ENCODE data around the gene SLC16A4.
"Not testable (repeated sequence)": the region's sequence is repeated elsewhere in the genome, so short reads cannot be mapped to it uniquely, and the experiment has no call there.

SLC16A4 gene

DNA sequence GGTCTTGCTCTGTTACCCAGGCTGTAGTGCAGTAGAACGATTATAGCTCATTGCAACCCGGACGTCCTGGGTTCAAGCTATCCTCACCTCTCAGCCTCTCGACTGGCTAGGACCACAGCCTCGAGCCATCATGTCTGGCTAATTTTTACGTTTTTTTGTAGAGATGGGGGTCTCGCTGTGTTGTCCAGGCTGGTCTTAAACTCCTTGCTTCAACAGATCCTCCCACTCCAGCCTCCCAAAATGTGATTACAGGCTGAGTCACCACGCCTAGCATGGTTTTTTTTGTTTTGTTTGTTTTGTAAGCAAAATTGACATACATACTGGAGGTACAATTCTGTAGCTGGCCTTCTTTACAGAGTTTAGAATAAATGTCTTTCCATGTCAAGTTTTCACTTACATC lies 17.7 kb upstream of the SLC16A4 start:
- no peak for DNase-seq (ENCODE audit: low spot score)

- DNase-seq (ENCODE audit: low spot score): peak; percentile 88
Observed at GRCh38 chr1:110407260-110408210, 16.7 kb upstream of the SLC16A4 start, which contains the start of gene LAMTOR5. TSS of gene LAMTOR5 (minus strand) at chr1:110407694. CDS start at chr1:110407620, 74 bp downstream.

DNA sequence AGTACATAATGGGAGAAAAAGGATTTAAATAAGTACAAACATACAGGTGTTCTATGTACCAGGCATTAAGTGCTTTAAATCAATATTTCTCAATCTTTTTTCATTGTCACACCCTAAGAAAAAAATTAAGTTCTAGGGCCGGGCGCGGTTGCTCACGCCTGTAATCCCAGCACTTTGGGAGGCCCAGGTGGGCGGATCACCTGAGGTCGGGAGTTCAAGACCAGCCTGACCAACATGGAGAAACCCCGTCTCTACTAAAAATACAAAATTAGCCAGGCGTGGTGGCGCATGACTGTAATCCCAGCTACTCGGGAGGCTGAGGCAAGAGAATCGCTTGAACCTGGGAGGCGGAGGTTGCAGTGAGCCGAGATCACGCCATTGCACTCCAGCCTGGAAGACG lies 15.6 kb upstream of the SLC16A4 start:
- not testable (repeated sequence) for DNase-seq (ENCODE audit: low spot score)

- DNase-seq (ENCODE audit: low spot score): no peak
Observed at GRCh38 chr1:110404401-110404800, 13.6 kb upstream of the SLC16A4 start.

DNA sequence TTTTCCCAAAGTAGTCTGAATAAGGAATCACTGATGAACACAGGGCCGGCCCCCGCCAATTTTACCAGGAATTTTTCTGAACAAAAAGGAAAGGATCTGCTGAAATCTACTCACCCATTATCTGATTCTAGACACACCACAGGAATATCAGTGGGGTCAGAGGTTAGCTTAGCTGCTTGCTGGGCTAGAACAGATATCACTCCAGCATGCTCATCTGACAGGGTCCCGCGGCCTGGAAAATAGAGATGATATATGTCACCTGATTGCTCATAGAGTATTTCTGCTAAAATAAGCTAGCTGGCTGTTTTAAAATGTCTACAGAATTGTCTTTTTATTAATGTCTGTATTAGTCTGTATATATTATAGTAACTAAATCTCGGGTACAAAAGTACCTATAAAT lies 13.0 kb upstream of the SLC16A4 start:
- no peak for DNase-seq (ENCODE audit: low spot score)

- DNase-seq (ENCODE audit: low spot score): not testable (repeated sequence)
Observed at GRCh38 chr1:110396259-110396958, 5.6 kb upstream of the SLC16A4 start.

DNA sequence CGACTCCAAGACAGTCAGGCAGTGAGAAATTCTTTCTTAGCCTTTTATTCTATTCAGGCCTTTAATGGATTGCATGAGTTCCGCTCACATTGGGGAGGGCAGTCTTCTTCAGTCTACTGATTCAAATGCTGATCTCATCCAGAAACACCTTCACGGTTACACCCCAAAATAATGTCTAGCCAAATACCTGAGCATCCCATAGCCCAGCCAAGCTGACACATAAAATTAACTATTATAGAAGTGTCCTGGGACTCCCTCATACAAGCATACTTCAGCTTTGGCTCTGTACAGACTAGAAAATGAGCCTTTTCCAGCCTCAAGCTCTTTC lies 3.6 kb upstream of the SLC16A4 start:
- DNase-seq (ENCODE audit: low spot score): no peak

GRCh38 chr1:110393691-110394492 lies 3.1 kb upstream of the SLC16A4 start:
- no peak for DNase-seq (ENCODE audit: low spot score)

- no peak for DNase-seq (ENCODE audit: low spot score)
Observed at GRCh38 chr1:110393286-110393685, 2.5 kb upstream of the SLC16A4 start.

- no peak for DNase-seq (ENCODE audit: low spot score)
Observed at GRCh38 chr1:110390096-110390495, 730 bp downstream of the SLC16A4 start.

DNA sequence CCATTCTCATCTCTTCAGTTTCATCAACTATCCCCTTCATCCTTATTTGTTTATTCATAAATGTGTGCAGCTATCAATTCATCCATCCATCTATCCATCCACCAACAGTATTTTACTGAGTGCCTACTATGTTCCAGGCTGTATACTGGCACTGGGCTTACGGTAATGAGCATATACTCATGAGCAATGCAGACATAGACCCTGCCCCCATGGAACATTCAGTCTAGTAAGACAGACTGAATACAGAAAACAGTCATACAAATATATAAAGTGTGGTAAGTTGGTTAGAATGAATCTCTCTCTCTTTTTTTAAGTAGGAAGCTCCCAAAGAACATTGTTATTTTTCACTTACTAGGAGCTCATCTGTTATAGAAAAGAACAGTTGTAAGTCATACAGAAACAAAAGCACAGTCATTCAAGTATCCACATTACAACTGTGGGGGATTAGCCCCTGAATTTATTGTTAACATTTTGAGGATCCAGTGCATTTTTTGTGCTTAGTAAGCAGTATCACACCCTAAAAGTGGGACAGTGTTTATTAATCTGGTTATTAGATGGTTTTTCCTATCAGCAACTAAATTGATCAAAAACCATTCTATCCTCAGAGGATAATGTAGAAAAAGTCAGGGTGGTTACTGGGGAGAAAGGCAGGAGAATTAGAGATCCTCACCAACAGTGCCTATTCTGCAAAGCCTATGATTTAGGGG lies 3.6 kb downstream of the SLC16A4 start:
- no peak for DNase-seq (ENCODE audit: low spot score)

DNA sequence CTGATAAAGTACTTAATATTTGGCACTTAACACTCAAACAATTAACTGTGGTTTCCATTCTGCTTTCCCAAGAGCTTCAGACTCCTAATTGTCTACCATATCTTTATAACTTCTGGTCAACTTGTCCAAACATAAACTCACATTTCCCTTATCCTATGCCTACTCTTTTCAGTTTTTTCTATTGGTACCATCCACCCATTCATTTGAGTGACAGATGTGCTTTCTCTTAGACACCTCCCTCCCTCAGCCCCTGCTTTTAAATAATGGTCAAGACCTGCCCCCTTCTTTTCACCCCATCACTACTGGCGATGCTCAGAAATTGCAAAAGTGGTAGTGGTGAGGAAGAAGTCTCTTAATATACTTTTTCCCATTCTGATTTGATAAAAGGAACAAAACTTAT lies 5.5 kb downstream of the SLC16A4 start:
- DNase-seq (ENCODE audit: low spot score): no peak

DNA sequence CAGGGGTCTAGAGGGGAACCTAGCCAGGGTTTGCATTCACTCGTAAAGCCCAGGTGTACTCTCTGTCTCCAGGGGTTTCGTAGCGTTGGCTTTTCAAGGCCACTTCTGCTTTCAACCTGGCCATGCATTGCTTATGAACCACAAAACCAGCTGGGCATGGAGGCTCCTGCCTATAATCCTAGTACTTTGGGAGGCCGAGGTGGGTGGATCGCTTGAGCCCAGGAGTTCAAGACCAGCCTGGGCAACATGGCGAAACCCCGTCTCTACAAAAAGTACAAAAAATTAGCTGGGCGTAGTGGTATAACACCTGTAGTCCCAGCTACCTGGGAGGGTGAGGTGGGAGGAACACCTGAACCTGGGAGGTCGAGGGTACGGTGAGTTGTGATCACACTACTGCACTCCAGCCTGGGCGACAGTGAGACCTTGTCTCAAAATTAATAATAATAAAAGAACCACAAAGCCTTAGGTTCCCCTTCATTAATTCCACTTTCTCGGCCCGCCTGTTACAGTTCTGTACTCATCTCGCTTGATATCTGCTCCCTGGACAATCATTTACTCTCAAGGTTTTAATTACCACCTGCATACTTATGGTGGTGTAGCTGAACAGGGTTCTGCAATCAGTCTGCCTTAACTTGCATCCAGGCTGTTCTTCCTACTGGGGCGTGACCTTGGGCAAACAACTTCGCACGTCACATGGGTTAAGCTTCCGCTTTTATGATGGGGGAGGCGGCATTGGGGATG lies 6.1 kb downstream of the SLC16A4 start:
- no peak for DNase-seq (ENCODE audit: low spot score)

GRCh38 chr1:110383251-110383990 lies 7.4 kb downstream of the SLC16A4 start:
- no peak for DNase-seq (ENCODE audit: low spot score)

- DNase-seq (ENCODE audit: low spot score): no peak
Observed at GRCh38 chr1:110380672-110381283, 10.0 kb downstream of the SLC16A4 start.

- no peak for DNase-seq (ENCODE audit: low spot score)
Observed at GRCh38 chr1:110375490-110375889, 15.3 kb downstream of the SLC16A4 start.

DNA sequence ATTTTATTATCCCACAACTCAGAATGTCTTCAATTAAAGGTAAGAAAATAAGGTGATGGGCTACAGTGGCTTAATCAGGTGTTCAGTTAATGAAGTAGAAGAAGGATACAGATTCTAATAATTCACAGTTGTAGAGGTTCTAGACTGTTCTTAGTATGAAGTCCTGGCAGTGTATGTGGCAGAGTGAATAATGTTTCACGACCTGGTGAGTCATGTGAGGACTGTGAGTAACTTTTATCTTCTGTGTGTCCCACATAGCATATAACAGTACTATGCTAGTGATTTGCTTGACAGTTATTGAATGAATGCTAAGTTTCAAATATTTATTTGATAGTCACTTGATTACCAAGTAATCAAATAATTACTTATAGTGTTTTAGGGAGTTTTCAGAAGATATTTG lies 20.0 kb downstream of the SLC16A4 start:
- DNase-seq (ENCODE audit: low spot score): no peak

- DNase-seq (ENCODE audit: low spot score): no peak
Observed at GRCh38 chr1:110364221-110364620, 26.6 kb downstream of the SLC16A4 start.

GRCh38 chr1:110361856-110362255 lies 29.0 kb downstream of the SLC16A4 start:
- no peak for DNase-seq (ENCODE audit: low spot score)

DNA sequence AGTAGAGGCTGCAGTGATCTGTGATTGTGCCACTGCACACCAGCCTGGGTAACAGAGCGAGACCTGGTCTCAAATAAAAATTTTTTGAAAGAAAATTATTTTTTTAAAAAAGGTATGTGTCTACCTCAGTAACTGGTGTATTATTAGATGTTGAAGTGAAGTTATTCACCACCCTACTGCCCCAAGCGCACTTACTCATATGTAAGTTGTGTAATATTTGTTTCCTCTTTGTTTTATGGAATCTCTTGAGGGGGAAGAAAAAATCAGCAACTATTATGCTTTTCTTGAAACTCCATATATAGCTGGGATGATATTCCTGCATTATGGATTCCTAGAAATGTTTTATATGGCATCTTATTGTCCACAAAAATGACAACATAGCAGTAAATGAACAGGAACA lies 30.4 kb downstream of the SLC16A4 start:
- no peak for DNase-seq (ENCODE audit: low spot score)
